DMS153 treated with DMSO at 0.1 percent for 48 hours (cell line): ENCODE results near the gene TENT4B.
"Not testable (repeated sequence)": the region's sequence is repeated elsewhere in the genome, so short reads cannot be mapped to it uniquely, and the experiment has no call there.

ENCODE experiments used
- DNase-seq: peaks from one replicate; lab custom pipeline; 2025; ENCODE audit not compliant: unreplicated experiment; lab: John Stamatoyannopoulos, UW

Gene TENT4B

GRCh38 chr16:50154420-50154950 is 1.4 kb downstream of the TENT4B start:
- no peak for DNase-seq

- no peak for DNase-seq
These were observed 2.8 kb downstream of the TENT4B start for GRCh38 chr16:50155925-50156324.

GRCh38 chr16:50156590-50156989 is 3.5 kb downstream of the TENT4B start:
- DNase-seq: no peak

DNA sequence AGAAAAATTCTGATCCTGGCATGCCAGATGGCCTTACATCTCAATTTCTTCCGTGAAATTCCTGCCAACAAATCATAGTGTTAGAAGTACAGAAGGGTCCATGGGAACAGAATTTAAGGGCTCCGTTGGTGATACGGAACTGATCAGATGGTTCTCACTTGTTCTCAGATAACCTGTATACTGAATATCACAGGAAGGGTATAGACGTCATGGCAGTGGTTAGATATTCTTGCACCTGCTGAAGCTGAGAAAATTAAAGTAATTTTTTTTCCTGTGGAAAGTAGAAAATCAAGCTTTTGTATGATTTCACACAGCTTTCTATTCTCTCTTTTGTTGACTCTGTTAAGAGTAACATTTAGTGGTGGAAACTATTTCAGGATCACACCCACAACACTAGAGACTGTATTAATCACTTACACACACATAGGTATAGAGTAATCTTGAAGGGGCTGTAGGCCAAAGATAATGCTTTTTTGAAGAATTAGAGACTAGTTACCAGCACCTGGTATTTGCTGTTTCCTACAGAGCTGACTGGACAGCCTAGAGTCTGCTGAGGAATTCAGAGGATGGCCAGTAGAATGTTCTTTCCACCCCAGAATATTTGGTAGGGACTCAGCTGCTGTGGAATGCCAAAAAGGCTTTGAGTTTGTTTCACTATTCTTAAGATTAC is 7.5 kb downstream of the TENT4B start:
- no peak for DNase-seq

- DNase-seq: no peak
These were observed 8.8 kb downstream of the TENT4B start for GRCh38 chr16:50161950-50162349.

DNA sequence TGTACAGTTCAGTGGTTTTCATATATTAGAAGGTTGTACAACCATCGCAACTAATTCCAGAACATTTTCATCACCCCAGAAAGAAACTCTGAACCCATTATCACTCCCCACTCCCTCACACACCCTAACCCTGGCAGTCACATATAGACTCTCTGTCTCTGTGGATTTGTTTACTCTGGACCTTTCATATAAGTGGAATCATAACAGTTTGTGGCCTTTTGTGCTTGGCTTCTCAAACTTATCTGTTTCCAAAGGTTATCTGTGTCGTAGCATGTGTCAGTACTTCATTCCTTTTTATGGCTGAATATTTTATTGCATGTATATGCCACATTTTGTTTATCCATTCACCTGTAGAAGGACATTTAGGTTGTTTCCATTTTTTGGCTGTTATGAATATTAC is 12.4 kb downstream of the TENT4B start:
- DNase-seq: no peak

DNA sequence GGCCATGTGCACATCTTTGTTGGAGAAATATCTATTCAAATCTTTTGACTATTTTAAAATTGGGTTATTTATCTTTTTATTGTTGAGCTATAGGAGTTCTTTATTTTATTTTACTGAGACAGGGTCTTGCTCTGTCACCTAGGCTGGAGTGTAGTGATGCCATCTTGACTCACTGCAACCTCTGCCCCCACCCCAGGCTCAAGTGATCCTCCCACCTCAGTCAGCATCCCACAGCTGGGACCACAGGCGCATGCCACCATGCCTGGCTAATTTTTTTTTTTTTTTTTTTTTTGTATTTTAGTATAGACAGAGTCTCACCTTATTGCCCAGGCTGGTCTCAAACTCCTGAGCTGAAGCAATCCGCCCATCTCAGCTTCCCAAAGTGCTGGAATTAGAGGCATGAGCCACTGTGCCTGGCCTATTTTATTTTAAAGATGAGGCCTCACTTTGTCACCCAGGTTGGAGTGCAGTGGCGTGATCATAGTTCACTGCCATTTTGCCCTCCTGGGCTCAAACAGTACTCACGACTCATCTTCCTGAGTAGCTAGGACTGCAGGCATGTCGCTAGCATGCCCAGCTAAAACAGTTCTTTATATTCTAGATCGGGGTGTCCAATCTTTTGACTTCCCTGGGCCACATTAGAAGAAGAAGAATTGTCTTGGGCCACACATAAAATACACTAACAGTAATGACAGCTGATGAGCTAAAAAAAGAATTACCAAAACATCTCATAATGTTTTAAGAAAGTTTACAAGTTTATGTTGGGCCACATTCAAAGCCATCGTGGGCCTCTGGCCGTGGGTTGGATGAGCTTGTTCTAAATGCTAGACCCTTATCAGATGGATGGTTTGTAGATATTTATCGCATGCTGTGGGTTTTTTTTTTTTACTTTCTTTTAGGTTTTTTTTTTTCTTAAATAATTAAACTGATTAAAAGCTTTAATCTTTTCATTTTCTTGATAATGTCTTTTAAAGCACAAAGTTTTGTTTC is 13.7 kb downstream of the TENT4B start:
- DNase-seq: no peak

- no peak for DNase-seq
These were observed 14.4 kb downstream of the TENT4B start for GRCh38 chr16:50167556-50167955.

DNA sequence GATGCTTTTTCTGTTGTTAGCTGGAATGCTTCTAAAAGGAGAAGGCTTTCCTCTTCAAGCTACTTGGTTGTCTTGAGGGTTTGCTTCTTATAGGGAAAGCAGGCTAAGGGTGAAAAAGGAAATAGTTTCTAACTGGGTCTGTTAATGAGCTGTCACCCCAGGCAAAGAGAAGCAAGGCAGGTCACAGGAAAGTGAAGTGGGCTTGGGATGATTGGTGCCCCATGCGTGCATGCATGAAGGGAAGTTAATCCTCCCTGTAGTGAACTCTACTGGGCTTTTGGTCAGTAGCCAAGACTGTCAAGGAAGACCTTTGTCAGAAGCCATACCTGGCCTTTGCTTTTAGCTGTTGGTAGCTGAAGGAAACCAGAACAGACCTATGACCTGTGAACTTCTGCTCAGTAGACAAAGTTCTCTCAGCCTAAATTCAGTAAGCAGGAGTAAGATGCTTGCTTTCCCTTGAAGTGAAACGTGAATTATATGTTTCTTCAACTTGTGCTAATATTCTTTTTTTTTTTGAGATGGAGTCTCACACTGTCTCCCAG is 16.5 kb downstream of the TENT4B start:
- no peak for DNase-seq

DNA sequence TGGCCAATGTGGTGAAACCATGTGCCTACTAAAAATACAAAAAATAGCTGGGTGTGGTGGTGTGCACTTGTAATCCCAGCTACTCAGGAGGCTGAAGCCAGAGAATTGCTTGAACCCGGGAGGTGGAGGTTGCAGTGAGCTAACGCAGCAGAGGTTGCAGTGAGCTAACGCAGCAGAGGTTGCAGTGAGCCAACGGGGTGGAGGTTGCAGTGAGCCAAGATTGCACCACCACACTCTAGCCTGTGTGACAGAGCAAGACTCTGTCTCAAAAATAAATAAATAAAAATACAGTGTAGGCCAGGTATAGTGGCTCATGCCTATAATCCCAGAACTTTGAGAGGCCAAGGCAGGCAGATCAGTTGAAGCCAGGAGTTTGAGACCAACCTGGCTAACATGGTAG is 18.7 kb downstream of the TENT4B start:
- not testable (repeated sequence) for DNase-seq

- DNase-seq: no peak
These were observed 19.3 kb downstream of the TENT4B start for GRCh38 chr16:50172195-50172922.

GRCh38 chr16:50173316-50173715 is 20.2 kb downstream of the TENT4B start:
- no peak for DNase-seq

DNA sequence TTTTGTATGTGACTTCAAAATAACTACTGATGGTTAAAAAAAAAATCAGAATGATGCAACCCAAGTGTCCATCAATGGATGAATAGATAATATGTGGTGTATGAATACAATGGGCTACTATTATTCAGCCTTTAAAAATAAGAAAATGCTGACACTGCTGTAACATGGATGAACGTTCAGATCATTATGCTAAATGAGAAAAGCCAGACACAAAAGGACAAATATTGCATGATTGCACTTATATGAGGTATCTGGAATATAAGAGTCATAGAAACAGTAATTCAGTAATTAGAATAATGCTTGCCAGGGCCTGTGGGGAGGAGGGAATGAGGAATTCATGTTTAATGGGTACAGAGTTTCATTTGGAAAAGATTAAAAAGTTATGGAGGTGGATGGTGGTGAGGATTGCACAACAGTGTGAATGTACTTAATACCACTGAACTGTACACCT is 25.4 kb downstream of the TENT4B start:
- no peak for DNase-seq

DNA sequence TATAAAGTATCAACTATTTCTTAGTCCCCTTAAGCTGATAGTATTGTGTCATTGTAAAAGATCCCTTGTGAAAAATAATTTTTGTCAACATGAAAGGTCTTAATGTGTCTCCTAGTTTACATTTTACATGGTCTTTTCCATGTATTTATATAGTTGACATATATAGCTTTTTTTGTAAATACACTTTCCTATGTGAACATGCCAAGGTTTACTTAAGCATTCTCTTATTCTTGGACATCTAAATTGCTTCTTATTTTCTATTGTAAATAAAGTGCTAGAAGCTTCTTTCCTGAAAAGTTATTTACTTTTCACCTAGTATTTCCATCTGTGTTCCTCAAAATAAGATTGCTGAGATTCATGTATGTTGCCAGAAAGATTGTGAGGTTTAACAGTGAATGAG is 29.3 kb downstream of the TENT4B start:
- DNase-seq: no peak

GRCh38 chr16:50183316-50183715 is 30.2 kb downstream of the TENT4B start:
- no peak for DNase-seq

DNA sequence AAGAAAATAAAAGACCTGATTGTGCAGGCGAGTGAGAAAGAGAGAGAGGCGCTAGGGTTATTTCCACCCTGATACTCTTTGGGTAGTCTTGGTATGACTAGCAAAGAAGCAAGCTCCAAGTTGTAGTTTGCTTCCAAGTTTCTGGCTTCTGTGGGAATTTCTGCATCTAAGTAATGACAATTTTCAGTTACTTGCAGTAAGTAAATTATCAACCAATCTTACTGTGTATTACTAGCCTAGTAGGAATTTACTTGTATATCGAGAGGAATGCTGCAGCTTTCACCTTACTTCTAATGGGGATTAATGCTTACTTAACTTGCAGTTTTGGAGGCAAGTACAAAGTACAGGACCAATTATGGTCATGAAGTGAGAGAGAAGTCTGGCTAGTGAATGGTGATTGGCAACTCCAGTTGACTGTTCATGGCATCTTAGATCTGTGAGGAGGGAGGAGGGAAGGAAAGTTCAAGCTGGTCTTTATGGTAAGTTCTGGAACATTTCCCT is 31.9 kb downstream of the TENT4B start:
- no peak for DNase-seq

DNA sequence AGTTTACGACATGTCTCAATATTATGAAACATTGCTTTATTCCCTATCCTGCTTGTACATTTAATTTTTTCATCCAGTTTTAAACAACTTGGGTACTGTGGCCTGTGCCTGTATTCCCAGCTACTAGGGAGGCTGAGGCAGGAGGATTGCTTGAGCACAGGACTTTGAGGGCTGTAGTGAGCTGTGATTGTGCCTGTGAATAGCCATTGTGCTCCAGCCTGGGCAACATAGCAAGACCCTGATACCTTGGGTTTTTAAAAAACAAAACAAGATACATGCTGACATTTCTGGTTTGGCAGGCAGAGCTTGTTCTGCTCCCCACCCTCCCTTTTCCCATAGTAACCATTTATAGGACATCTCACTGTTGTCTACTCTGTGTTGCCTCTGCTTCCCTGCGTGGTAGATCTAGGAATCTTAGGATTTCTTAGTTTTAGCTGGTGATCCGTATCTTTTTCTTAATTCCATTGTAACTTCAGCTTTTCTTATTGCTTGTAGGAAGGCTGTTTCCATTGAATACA is 35.6 kb downstream of the TENT4B start:
- DNase-seq: no peak

DNA sequence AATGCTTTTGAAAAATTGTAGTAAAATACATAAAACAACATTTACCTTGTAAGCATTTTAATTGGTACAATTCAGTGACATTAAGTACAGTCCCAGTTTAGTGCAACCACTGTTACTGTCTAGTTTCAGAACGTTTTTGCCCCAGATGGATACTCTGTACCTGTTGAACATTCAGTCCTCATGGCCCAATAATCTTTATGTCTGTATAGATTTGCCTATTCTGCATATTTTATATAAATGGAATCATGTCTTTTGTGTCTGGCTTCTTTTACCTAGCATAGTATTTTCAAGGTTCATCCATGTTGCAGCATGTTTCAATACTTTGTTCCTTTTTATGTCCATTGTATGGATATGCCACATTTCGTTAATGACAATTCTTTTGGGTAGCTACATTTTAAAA is 37.2 kb downstream of the TENT4B start:
- DNase-seq: no peak

GRCh38 chr16:50192386-50193050 is 39.4 kb downstream of the TENT4B start:
- no peak for DNase-seq

DNA sequence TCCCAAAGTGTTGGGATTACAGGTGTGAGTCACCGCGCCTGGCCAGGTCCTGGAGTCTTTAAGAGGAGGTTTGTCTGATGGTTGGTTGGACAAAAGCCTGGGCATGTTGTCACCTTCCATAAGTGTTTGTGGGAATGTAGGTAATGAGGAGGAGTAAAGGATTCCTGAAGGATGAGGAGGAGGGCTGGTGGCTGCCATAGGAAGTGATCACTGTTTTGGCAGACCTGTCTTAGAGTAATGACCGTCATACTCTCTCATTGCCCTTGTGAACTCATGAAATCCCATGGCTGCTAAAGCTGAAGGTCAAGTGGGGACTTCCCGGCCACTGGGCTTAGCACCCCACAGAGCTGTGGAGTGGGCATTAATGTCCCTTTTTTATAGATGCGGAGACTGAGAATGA is 40.5 kb downstream of the TENT4B start:
- DNase-seq: no peak
